Cardiac fibroblast (primary cell): ENCODE data around the gene DGKB.

ENCODE experiments used
- DNase-seq, 2 donors: peaks; one replicate each; pipeline versions ENCODE4 v3.0.0 to v3.0.0-alpha.2; 2010; ENCODE audit warnings: low read depth in 2 of 2
- H3K4me3 ChIP-seq, 2 donors: replicated peaks in 1 of 2; 1 replicate in 1 of 2; 2 replicates in 1 of 2; pipeline ENCODE4 v1.5.1; 2011; ENCODE audit warnings: low read depth in 2 of 2, low read length in 2 of 2, mild to moderate bottlenecking in 2 of 2, moderate library complexity in 1 of 2
- CTCF ChIP-seq: IDR thresholded peaks from one replicate; pipeline ENCODE4 v1.5.1; 2011; ENCODE audit warnings: low read depth, mild to moderate bottlenecking, low read length, inconsistent platforms

The DGKB gene

GRCh38 chr7:14821757-14822480 is 80.6 kb downstream of the DGKB start:
- no peak for TF ChIP-seq CTCF
- no peak overlapping the region for H3K4me3 ChIP-seq
- DNase-seq = peak in 1 of 2 donors; percentile 66

- no peak for DNase-seq
- H3K4me3 ChIP-seq = no peak overlapping the region
- no peak for TF ChIP-seq CTCF
These were observed 83.7 kb downstream of the DGKB start for GRCh38 chr7:14818871-14819270.

- DNase-seq = no peak
- no peak overlapping the region for H3K4me3 ChIP-seq
- no peak for TF ChIP-seq CTCF
These were observed 84.5 kb downstream of the DGKB start for GRCh38 chr7:14817829-14818614.

- peak in 1 of 2 donors; percentile 18 for DNase-seq
- H3K4me3 ChIP-seq = no peak overlapping the region
- no peak for TF ChIP-seq CTCF
These were observed 95.0 kb downstream of the DGKB start for GRCh38 chr7:14807507-14807906.

- DNase-seq = peak; percentile 7 to 23
- no peak overlapping the region for H3K4me3 ChIP-seq
- no peak for TF ChIP-seq CTCF
These were observed 95.7 kb downstream of the DGKB start for GRCh38 chr7:14806891-14807290.

GRCh38 chr7:14805105-14805719 is 97.3 kb downstream of the DGKB start:
- TF ChIP-seq CTCF = no peak
- no peak for DNase-seq
- H3K4me3 ChIP-seq = no peak overlapping the region
